ENCODE measurements around the gene MANBA.
"Not testable (repeated sequence)": the region's sequence is repeated elsewhere in the genome, so short reads cannot be mapped to it uniquely, and the experiment has no call there.

The MANBA gene

GRCh38 chr4:102761296-102761701, 531 bp upstream of the MANBA start:
- peak; percentile 39 for DNase-seq

- peak; percentile 15 for DNase-seq
These were observed 730 bp downstream of the MANBA start for GRCh38 chr4:102759831-102760644.

GRCh38 chr4:102758241-102759160, 2.3 kb downstream of the MANBA start:
- DNase-seq, result no peak

- no peak for DNase-seq
These were observed 3.1 kb downstream of the MANBA start for GRCh38 chr4:102757681-102758080.

- DNase-seq, result no peak
These were observed 6.7 kb downstream of the MANBA start for GRCh38 chr4:102754044-102754443.

GRCh38 chr4:102751941-102752340, 8.8 kb downstream of the MANBA start:
- no peak for DNase-seq

- not testable (repeated sequence) for DNase-seq
These were observed 17.4 kb downstream of the MANBA start for GRCh38 chr4:102743352-102743751.

- not testable (repeated sequence) for DNase-seq
These were observed 22.0 kb downstream of the MANBA start for GRCh38 chr4:102738802-102739201.

- DNase-seq, result no peak
These were observed 23.9 kb downstream of the MANBA start for GRCh38 chr4:102736636-102737549.

- DNase-seq, result no peak
These were observed 25.2 kb downstream of the MANBA start for GRCh38 chr4:102735582-102735981.

- DNase-seq, result no peak
These were observed 26.0 kb downstream of the MANBA start for GRCh38 chr4:102734591-102735385.

- DNase-seq, result no peak
These were observed 26.7 kb downstream of the MANBA start for GRCh38 chr4:102734116-102734515.

GRCh38 chr4:102733084-102733483, 27.7 kb downstream of the MANBA start:
- DNase-seq, result no peak

GRCh38 chr4:102732678-102733077, 28.1 kb downstream of the MANBA start:
- no peak for DNase-seq

GRCh38 chr4:102730968-102731533, 29.7 kb downstream of the MANBA start:
- no peak for DNase-seq

- peak; percentile 22 for DNase-seq
These were observed 31.3 kb downstream of the MANBA start for GRCh38 chr4:102729486-102729885.

GRCh38 chr4:102726919-102727318, 33.8 kb downstream of the MANBA start:
- DNase-seq, result not testable (repeated sequence)

- no peak for DNase-seq
These were observed 34.7 kb downstream of the MANBA start for GRCh38 chr4:102726068-102726467.

- no peak for DNase-seq
These were observed 35.5 kb downstream of the MANBA start for GRCh38 chr4:102725229-102725628.

GRCh38 chr4:102723511-102723910, 37.3 kb downstream of the MANBA start:
- DNase-seq, result no peak

- no peak for DNase-seq
These were observed 38.0 kb downstream of the MANBA start for GRCh38 chr4:102722740-102723139.

Data from CD4-positive, alpha-beta T cell treated with Interleukin-17A for 4 hours (primary cell).